Erythroblast (primary cell): Measurements from ENCODE around the gene UNC5A.

Experiments
- GATA1 ChIP-seq: IDR thresholded peaks from 2 replicates; pipeline ENCODE4 v1.6.1; 2011; ENCODE audit warnings: low read depth, mild to moderate bottlenecking, control low read depth, low read length, moderate library complexity
- POLR2A ChIP-seq: IDR thresholded peaks from 2 replicates; pipeline ENCODE4 v1.6.1; 2011; ENCODE audit warnings: mild to moderate bottlenecking, low read length

- TF ChIP-seq POLR2A (no peak), GATA1 (no peak)
Measured at GRCh38 chr5:176899946-176900779, 89.8 kb downstream of the UNC5A start.
